HCT116 (cell line): Measurements from ENCODE around the gene CKLF. TPM values are rescaled to one million over a fixed set of nuclear protein-coding genes. Genes with fewer than 3 reads are reported as not detected.

Experiments
- ATAC-seq: fragments of 200-7000 bp; cut with Tn5 transposase; 2 replicates; pipeline ENCODE4 v1.9.1; 2020; ENCODE audit warnings: mild to moderate bottlenecking, moderate library complexity
- BruUV-seq: library from RNA; stranded (reverse); fragments of 400-500 nt; replicated peaks from 2 replicates; lab custom pipeline; 2021; lab: Mats Ljungman, UMichigan
- CTCF ChIA-PET: fragments of 300-600 bp; sonication (Branson Sonifier 250); formaldehyde crosslinking; loops from one replicate; lab custom pipeline; 2021; ENCODE audit warnings: antibody characterized with exemption; lab: Charles Lee
- POLR2A ChIA-PET: fragments of 300-600, 350-600 bp; sonication (Branson Sonifier 250); formaldehyde crosslinking; loops from one replicate; lab custom pipeline; 2021; ENCODE audit warnings: antibody characterized with exemption; lab: Charles Lee
- RAD21 ChIA-PET, 2 experiments: fragments of 300-600 bp; sonication (Branson Sonifier 250); formaldehyde crosslinking; loops; one replicate each; lab custom pipeline; 2023; ENCODE audit warnings: low total read pairs in 2 of 2; ENCODE audit not compliant: uncharacterized antibody in 2 of 2, unreplicated experiment in 2 of 2, low non-redundant PET in 1 of 2; lab: Charles Lee
- DNase-seq: peaks from one replicate; pipeline ENCODE4 v3.0.0-alpha.2; 2010; ENCODE audit warnings: low read depth, low spot score
- H2AFZ ChIP-seq: fragments of 200-600 bp; shearing (Covaris generic), sonication (generic); 2 replicates; pipeline ENCODE4 v1.6.1; 2017; ENCODE audit warnings: low read depth, mixed run types, mixed read lengths, antibody characterized with exemption, low read length; ENCODE audit not compliant: poor library complexity, severe bottlenecking
- H3K27ac ChIP-seq: 2 replicates; pipeline ENCODE4 v1.5.1; 2012; ENCODE audit warnings: low read depth, low read length
- H3K27me3 ChIP-seq: fragments of 200-600 bp; sonication (generic); 2 replicates; pipeline ENCODE4 v1.6.1; 2016; ENCODE audit warnings: mixed run types, low read length, mixed read lengths; ENCODE audit not compliant: insufficient read depth
- H3K36me3 ChIP-seq, 2 experiments: fragments of 200-500 bp in 1 of 2; fragments of 200-600 bp in 1 of 2; sonication (Bioruptor generic) in 1 of 2; sonication (generic) in 1 of 2; 2 replicates each; pipeline versions ENCODE4 v1.5.1 to v1.6.1; 2014 to 2016; ENCODE audit warnings: low read length in 2 of 2, inconsistent platforms in 1 of 2, mixed read lengths in 1 of 2, mixed run types in 1 of 2; ENCODE audit not compliant: insufficient read depth in 2 of 2, control insufficient read depth in 1 of 2
- H3K4me1 ChIP-seq, 2 experiments: fragments of 200-600 bp in 1 of 2; sonication (generic) in 1 of 2; 2 replicates each; pipeline versions ENCODE4 v1.5.1 to v1.6.1; 2012 to 2017; ENCODE audit warnings: low read length in 2 of 2, inconsistent platforms in 1 of 2, mild to moderate bottlenecking in 1 of 2, mixed read lengths in 1 of 2, mixed run types in 1 of 2, moderate library complexity in 1 of 2; ENCODE audit not compliant: insufficient read depth in 2 of 2, control insufficient read depth in 1 of 2
- H3K4me2 ChIP-seq: fragments of 200-600 bp; sonication (generic); 2 replicates; pipeline ENCODE4 v1.6.1; 2017; ENCODE audit warnings: mixed run types, low read length, mixed read lengths
- H3K4me3 ChIP-seq, 2 experiments: fragments of 200-600 bp in 1 of 2; sonication (generic) in 1 of 2; replicated peaks in 1 of 2; 2 replicates each; pipeline ENCODE4 v1.5.1; 2011 to 2016; ENCODE audit warnings: low read length in 2 of 2, control low read depth in 1 of 2, low read depth in 1 of 2, mild to moderate bottlenecking in 1 of 2, mixed read lengths in 1 of 2, mixed run types in 1 of 2
- H3K79me2 ChIP-seq: fragments of 200-600 bp; sonication (generic); 2 replicates; pipeline ENCODE4 v1.6.1; 2017; ENCODE audit warnings: mild to moderate bottlenecking, mixed run types, low read length, moderate library complexity, mixed read lengths; ENCODE audit not compliant: insufficient read depth
- H3K9ac ChIP-seq: fragments of 200-600 bp; sonication (generic); 2 replicates; pipeline ENCODE4 v1.6.1; 2016; ENCODE audit warnings: low read length, mixed read lengths
- H3K9me2 ChIP-seq: fragments of 200-600 bp; sonication (generic), shearing (Covaris generic); 2 replicates; pipeline ENCODE4 v1.6.1; 2017; ENCODE audit warnings: mixed run types, mild to moderate bottlenecking, moderate library complexity; ENCODE audit not compliant: insufficient read depth
- H3K9me3 ChIP-seq, 2 experiments: fragments of 200-500 bp in 1 of 2; fragments of 200-600 bp in 1 of 2; sonication (Bioruptor generic) in 1 of 2; sonication (generic) in 1 of 2; 2 replicates each; pipeline ENCODE4 v1.6.1; 2014 to 2017; ENCODE audit warnings: low read length in 2 of 2, mixed read lengths in 2 of 2, inconsistent platforms in 1 of 2, low read depth in 1 of 2, mild to moderate bottlenecking in 1 of 2, mixed run types in 1 of 2, moderate library complexity in 1 of 2; ENCODE audit not compliant: control insufficient read depth in 1 of 2, insufficient read depth in 1 of 2
- H4K20me1 ChIP-seq: fragments of 200-600 bp; sonication (generic), shearing (Covaris generic); 2 replicates; pipeline ENCODE4 v1.6.1; 2017; ENCODE audit warnings: mixed run types, mild to moderate bottlenecking, moderate library complexity; ENCODE audit not compliant: insufficient read depth
- ATF3 ChIP-seq: IDR thresholded peaks from 2 replicates; pipeline ENCODE4 v1.6.1; 2012
- CBX3 ChIP-seq: IDR thresholded peaks from 2 replicates; pipeline ENCODE4 v1.6.1; 2012; ENCODE audit warnings: low read depth
- CEBPB ChIP-seq: IDR thresholded peaks from 2 replicates; pipeline ENCODE4 v1.6.1; 2012; ENCODE audit warnings: low read depth
- CTCF ChIP-seq, 3 experiments: fragments of 200-600 bp in 1 of 3; sonication (generic) in 1 of 3; IDR thresholded peaks in 2 of 3; conservative IDR thresholded peaks in 1 of 3; 2 replicates each; pipeline ENCODE4 v1.5.1; 2012 to 2017; ENCODE audit warnings: low read depth in 2 of 3, low read length in 2 of 3, antibody characterized with exemption in 1 of 3, borderline replicate concordance in 1 of 3, control low read depth in 1 of 3, mild to moderate bottlenecking in 1 of 3, mixed read lengths in 1 of 3, mixed run types in 1 of 3, moderate library complexity in 1 of 3; ENCODE audit not compliant: insufficient read depth in 1 of 3
- EGR1 ChIP-seq: IDR thresholded peaks from 2 replicates; pipeline ENCODE4 v1.6.1; 2012; ENCODE audit warnings: low read depth
- EZH2 ChIP-seq: fragments of 200-600 bp; sonication (generic); IDR thresholded peaks from 2 replicates; pipeline ENCODE4 v1.6.1; 2017; ENCODE audit warnings: antibody characterized with exemption, mixed run types
- EZH2phosphoT487 ChIP-seq: fragments of 200-600 bp; IDR thresholded peaks from 2 replicates; pipeline ENCODE4 v1.6.1; 2018; ENCODE audit warnings: antibody characterized with exemption, borderline replicate concordance
- FOSL1 ChIP-seq: IDR thresholded peaks from 2 replicates; pipeline ENCODE4 v1.6.1; 2012; ENCODE audit warnings: low read depth
- RAD21 ChIP-seq: IDR thresholded peaks from 2 replicates; pipeline ENCODE4 v1.6.1; 2012; ENCODE audit warnings: low read depth, mild to moderate bottlenecking
- SIN3A ChIP-seq: IDR thresholded peaks from 2 replicates; pipeline ENCODE4 v1.6.1; 2012; ENCODE audit warnings: low read depth
- SP1 ChIP-seq: IDR thresholded peaks from 2 replicates; pipeline ENCODE4 v1.6.1; 2012; ENCODE audit warnings: low read depth
- SRF ChIP-seq: IDR thresholded peaks from 2 replicates; pipeline ENCODE4 v1.6.1; 2012; ENCODE audit warnings: low read depth
- TCF7L2 ChIP-seq: IDR thresholded peaks from 2 replicates; pipeline ENCODE4 v1.7.0; 2011; ENCODE audit warnings: borderline replicate concordance, inconsistent platforms; ENCODE audit not compliant: insufficient read depth, insufficient read length; ENCODE audit errors: extremely low read depth
- ZBTB33 ChIP-seq: IDR thresholded peaks from 2 replicates; pipeline ENCODE4 v1.6.1; 2011; ENCODE audit warnings: mild to moderate bottlenecking, low read length, moderate library complexity; ENCODE audit not compliant: insufficient replicate concordance; ENCODE audit errors: extremely low read depth
- ZNF274 ChIP-seq: fragments of 200-500 bp; sonication (Bioruptor generic); IDR thresholded peaks from 2 replicates; pipeline ENCODE4 v1.6.1; 2014; ENCODE audit warnings: mild to moderate bottlenecking, low read depth, low read length, inconsistent platforms
- intact Hi-C: fragments of 100-400 bp; cut with micrococcal nuclease; formaldehyde crosslinking; loops from 2 replicates; pipeline ENCODE4 v1.10.0; 2022
- total RNA-seq: library from RNA; stranded (reverse); gene quantifications from one replicate; pipeline ENCODE4 v1.2.1, GENCODE V29; 2021; ENCODE audit not compliant: unreplicated experiment

Gene CKLF
- total RNA-seq, 1 experiment from 2014 or later, result 38.6 TPM

- TF ChIP-seq ZNF274, result no peak
- no peak for TF ChIP-seq TCF7L2
- TF ChIP-seq CBX3, result no peak
- TF ChIP-seq FOSL1, result no peak
- TF ChIP-seq CTCF (IDR thresholded peaks at IDR 0.05 in 2 of 3, conservative IDR thresholded peaks at IDR 0.05 in 1 of 3; ENCODE audit: borderline replicate concordance in 1 of 3, insufficient read depth in 1 of 3, low read depth in 2 of 3, low read length in 2 of 3), result no peak
- no peak for TF ChIP-seq CEBPB
- no peak for TF ChIP-seq ATF3
- TF ChIP-seq RAD21, result no peak
- no peak for TF ChIP-seq SP1
- no peak for TF ChIP-seq SIN3A
- no peak for TF ChIP-seq EGR1
- no peak for TF ChIP-seq EZH2phosphoT487
- TF ChIP-seq EZH2, result no peak
- TF ChIP-seq SRF, result no peak
- TF ChIP-seq ZBTB33, result no peak
- Histone ChIP-seq H3K79me2 (no peaks in the 10 kb centered on the region), H4K20me1 (no peaks in the 10 kb centered on the region), H3K4me1 (no peaks in the 10 kb centered on the region), H3K9me2 (no peaks in the 10 kb centered on the region), H3K4me2 (no peak overlapping the region), H3K27ac (no peak overlapping the region), H3K9ac (no peak overlapping the region), H3K27me3 (no peaks in the 10 kb centered on the region), H3K9me3 (no peaks in the 10 kb centered on the region), H2AFZ (no peak overlapping the region), H3K4me3 (no peak overlapping the region), H3K36me3 (no peaks in the 10 kb centered on the region)
- ATAC-seq (no peak), DNase-seq (no peak)
- intact Hi-C loops, result no loop called here
- POLR2A ChIA-PET, result interaction anchor here (0.6 kb wide), 1 partner anchor 9 kb away, joined by 3 read pairs; no protein-coding TSS in a partner anchor
- RAD21 ChIA-PET, result no interaction called here
- CTCF ChIA-PET, result no interaction called here
- no TSS peak for BruUV-seq
Measured at GRCh38 chr16:66592241-66592640, 39.9 kb downstream of the CKLF start.
